PC-3 (cell line): ENCODE data around the gene TMEM170B. TPM values are rescaled to one million over a fixed set of nuclear protein-coding genes. Genes with fewer than 3 reads are reported as not detected.

Experiments used
- ATAC-seq: fragments of 200-7000 bp; cut with Tn5 transposase; 2 replicates; pipeline ENCODE4 v1.9.1; 2020; ENCODE audit warnings: mild to moderate bottlenecking, moderate library complexity
- BruUV-seq: library from RNA; stranded (reverse); fragments of 400-500 nt; replicated peaks from 2 replicates; lab custom pipeline; 2021; lab: Mats Ljungman, UMichigan
- CTCF ChIA-PET: fragments of 300-600 bp; sonication (Branson Sonifier 250); formaldehyde crosslinking; loops from one replicate; lab custom pipeline; 2022; ENCODE audit warnings: antibody characterized with exemption; lab: Charles Lee
- POLR2A ChIA-PET: fragments of 300-600 bp; sonication (Branson Sonifier 250); formaldehyde crosslinking; loops from one replicate; lab custom pipeline; 2022; ENCODE audit warnings: antibody characterized with exemption; ENCODE audit not compliant: unreplicated experiment; lab: Charles Lee
- DNase-seq: peaks from one replicate; pipeline ENCODE4 v3.0.0-alpha.2; 2015
- H2AFZ ChIP-seq: fragments of 300-600 bp; sonication (generic); 2 replicates; pipeline ENCODE4 v1.6.0; 2016; ENCODE audit warnings: antibody characterized with exemption, low read length
- H3F3A ChIP-seq: fragments of 300-600 bp; sonication (generic); one replicate; pipeline ENCODE4 v1.6.0; 2017; ENCODE audit warnings: antibody characterized with exemption, low read length, control low read depth, mild to moderate bottlenecking; ENCODE audit not compliant: unreplicated experiment
- H3K27ac ChIP-seq: fragments of 300-600 bp; sonication (generic); 2 replicates; pipeline ENCODE4 v1.5.1; 2016; ENCODE audit warnings: mild to moderate bottlenecking, low read length
- H3K27me3 ChIP-seq: fragments of 300-600 bp; sonication (generic); 2 replicates; pipeline ENCODE4 v1.6.1; 2016; ENCODE audit warnings: low read length, mixed read lengths
- H3K36me3 ChIP-seq: fragments of 300-600 bp; sonication (generic); 2 replicates; pipeline ENCODE4 v1.6.1; 2016; ENCODE audit warnings: low read depth, mixed run types, low read length, mixed read lengths
- H3K4me1 ChIP-seq: fragments of 300-600 bp; sonication (generic); 2 replicates; pipeline ENCODE4 v1.5.1; 2016; ENCODE audit warnings: low read length; ENCODE audit not compliant: insufficient read depth
- H3K4me2 ChIP-seq: fragments of 300-600 bp; sonication (generic); 2 replicates; pipeline ENCODE4 v1.6.0; 2016; ENCODE audit warnings: low read length
- H3K4me3 ChIP-seq: fragments of 300-600 bp; sonication (generic); 2 replicates; pipeline ENCODE4 v1.5.1; 2016; ENCODE audit warnings: mild to moderate bottlenecking, low read length, mixed read lengths
- H3K79me2 ChIP-seq: fragments of 300-600 bp; sonication (generic); 2 replicates; pipeline ENCODE4 v1.6.1; 2017; ENCODE audit warnings: low read length, mixed read lengths
- H3K9ac ChIP-seq: fragments of 300-600 bp; sonication (generic); 2 replicates; pipeline ENCODE4 v1.6.0; 2016; ENCODE audit warnings: mild to moderate bottlenecking, low read length
- H3K9me2 ChIP-seq: fragments of 300-600 bp; sonication (generic); replicated peaks from 2 replicates; pipeline ENCODE4 v1.6.1; 2016; ENCODE audit warnings: mixed run types, low read length, mixed read lengths
- H3K9me3 ChIP-seq: fragments of 300-600 bp; sonication (generic); 2 replicates; pipeline ENCODE4 v1.6.1; 2016; ENCODE audit warnings: low read length, mixed read lengths
- H4K20me1 ChIP-seq: fragments of 300-600 bp; sonication (generic); 2 replicates; pipeline ENCODE4 v1.6.1; 2016; ENCODE audit warnings: low read length, mixed read lengths
- EZH2 ChIP-seq: fragments of 300-600 bp; sonication (generic); IDR thresholded peaks from one replicate; pipeline ENCODE4 v1.6.1; 2017; ENCODE audit warnings: antibody characterized with exemption, mild to moderate bottlenecking, low read length; ENCODE audit not compliant: unreplicated experiment
- EZH2phosphoT487 ChIP-seq: fragments of 300-600 bp; sonication (generic); IDR thresholded peaks from 2 replicates; pipeline ENCODE4 v1.6.1; 2018; ENCODE audit warnings: mild to moderate bottlenecking, antibody characterized with exemption, low read length, borderline replicate concordance
- intact Hi-C: fragments of 100-400 bp; cut with micrococcal nuclease; formaldehyde crosslinking; loops from 2 replicates; pipeline ENCODE4 v1.9.0; 2023
- total RNA-seq: library from RNA; depleted of rRNA; stranded (reverse); fragments of >200 nt; gene quantifications from 2 replicates; pipeline ENCODE4 v1.2.3, GENCODE V29; 2014
- TF ChIP-seq, protein P1 (sequence below): fragments of 300-600 bp; sonication (generic); conservative IDR thresholded peaks from 2 replicates; pipeline ENCODE4 v1.5.1; 2017; ENCODE audit warnings: antibody characterized with exemption, low read depth, mild to moderate bottlenecking, low read length

TMEM170B gene
- total RNA-seq, 1 experiment from 2014 or later: 0.66 TPM

DNA sequence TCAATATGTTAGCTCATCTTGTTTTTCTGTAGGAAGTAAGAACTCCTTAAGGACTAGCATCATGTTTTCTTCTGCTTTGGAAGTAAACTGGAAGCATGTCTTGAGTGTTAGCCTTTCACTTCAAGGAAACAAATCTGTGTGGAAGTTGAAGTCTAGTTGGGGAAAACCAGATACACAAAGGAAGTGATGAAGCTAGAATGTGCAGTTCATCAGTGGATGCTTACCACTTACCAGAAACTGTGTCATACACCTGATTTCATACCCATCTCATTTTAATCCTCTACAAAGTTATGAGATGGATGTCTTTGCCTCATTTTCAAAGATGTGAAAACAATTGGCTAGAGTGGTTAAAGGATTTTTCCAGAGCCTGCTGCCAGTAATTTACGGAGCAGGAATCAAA, 75.8 kb downstream of the TMEM170B start:
- ATAC-seq (no peak), DNase-seq (no peak)
- no peaks in the 10 kb centered on the region for H3K9me3 ChIP-seq
- H3K4me3 ChIP-seq: no peak overlapping the region
- no peaks in the 10 kb centered on the region for H3K36me3 ChIP-seq
- TF ChIP-seq, protein P1, sequence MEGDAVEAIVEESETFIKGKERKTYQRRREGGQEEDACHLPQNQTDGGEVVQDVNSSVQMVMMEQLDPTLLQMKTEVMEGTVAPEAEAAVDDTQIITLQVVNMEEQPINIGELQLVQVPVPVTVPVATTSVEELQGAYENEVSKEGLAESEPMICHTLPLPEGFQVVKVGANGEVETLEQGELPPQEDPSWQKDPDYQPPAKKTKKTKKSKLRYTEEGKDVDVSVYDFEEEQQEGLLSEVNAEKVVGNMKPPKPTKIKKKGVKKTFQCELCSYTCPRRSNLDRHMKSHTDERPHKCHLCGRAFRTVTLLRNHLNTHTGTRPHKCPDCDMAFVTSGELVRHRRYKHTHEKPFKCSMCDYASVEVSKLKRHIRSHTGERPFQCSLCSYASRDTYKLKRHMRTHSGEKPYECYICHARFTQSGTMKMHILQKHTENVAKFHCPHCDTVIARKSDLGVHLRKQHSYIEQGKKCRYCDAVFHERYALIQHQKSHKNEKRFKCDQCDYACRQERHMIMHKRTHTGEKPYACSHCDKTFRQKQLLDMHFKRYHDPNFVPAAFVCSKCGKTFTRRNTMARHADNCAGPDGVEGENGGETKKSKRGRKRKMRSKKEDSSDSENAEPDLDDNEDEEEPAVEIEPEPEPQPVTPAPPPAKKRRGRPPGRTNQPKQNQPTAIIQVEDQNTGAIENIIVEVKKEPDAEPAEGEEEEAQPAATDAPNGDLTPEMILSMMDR: no peak
- no peak for TF ChIP-seq EZH2phosphoT487
- TF ChIP-seq EZH2: no peak
- no peaks in the 10 kb centered on the region for H3K79me2 ChIP-seq
- ChIA-PET POLR2A (interaction anchor here (0.6 kb wide), 1 partner anchor 616 kb away, joined by 5 read pairs; no protein-coding TSS in a partner anchor), CTCF (interaction anchor here (1.0 kb wide), 1 partner anchor 17 kb away, joined by 8 read pairs; no protein-coding TSS in a partner anchor)
- no peak overlapping the region for H3K9ac ChIP-seq
- intact Hi-C loops: no loop called here
- peaks cover 49% of the 10 kb centered on the region for H3K4me1 ChIP-seq
- H2AFZ ChIP-seq: 0 out of 2 replicates have a peak overlapping the region, but pooled peaks have one; percentile 19
- H3K27ac ChIP-seq: peak overlapping the region; percentile 33
- no peaks in the 10 kb centered on the region for H3K9me2 ChIP-seq
- H3F3A ChIP-seq: no peaks in the 10 kb centered on the region
- H3K27me3 ChIP-seq: no peaks in the 10 kb centered on the region
- peak overlapping the region; percentile 50 for H3K4me2 ChIP-seq
- no peaks in the 10 kb centered on the region for H4K20me1 ChIP-seq
- no TSS peak for BruUV-seq

DNA sequence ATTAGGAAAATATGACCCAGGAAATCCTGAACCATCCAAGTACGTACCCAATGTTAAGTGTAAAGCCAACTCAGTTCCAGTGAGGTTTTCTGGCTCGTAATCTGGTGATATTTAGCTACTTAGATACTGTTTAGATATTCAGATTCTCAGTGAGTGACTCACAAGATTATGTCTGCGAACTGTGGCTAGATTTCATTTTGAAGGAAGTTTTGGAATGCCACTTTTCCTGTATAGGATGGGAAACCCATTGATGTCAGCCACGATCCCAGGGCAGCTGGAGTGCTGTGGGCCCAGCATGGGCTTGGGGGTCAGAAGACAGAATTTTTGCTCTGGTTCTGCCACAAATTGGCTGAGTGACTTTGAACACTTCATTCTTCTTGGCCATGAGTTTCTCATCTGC, 76.3 kb downstream of the TMEM170B start:
- Histone ChIP-seq H3K9me2 (no peaks in the 10 kb centered on the region), H3K4me3 (no peak overlapping the region), H2AFZ (0 out of 2 replicates have a peak overlapping the region, but pooled peaks have one; percentile 11), H3K79me2 (no peaks in the 10 kb centered on the region), H3K4me2 (peak overlapping the region; percentile 50), H3K36me3 (no peaks in the 10 kb centered on the region), H3K9me3 (no peaks in the 10 kb centered on the region), H3K27me3 (no peaks in the 10 kb centered on the region), H3K4me1 (peaks cover 46% of the 10 kb centered on the region), H4K20me1 (no peaks in the 10 kb centered on the region), H3K27ac (peak overlapping the region; percentile 33), H3K9ac (no peak overlapping the region), H3F3A (no peaks in the 10 kb centered on the region)
- TF ChIP-seq EZH2phosphoT487 (no peak), EZH2 (no peak)
- TF ChIP-seq, protein P1: no peak
- ChIA-PET POLR2A (interaction anchor here (0.6 kb wide), 2 partner anchors 534 to 988 kb away, joined by 4 to 5 read pairs; no protein-coding TSS in a partner anchor), CTCF (interaction anchor here (1.0 kb wide), 1 partner anchor 18 kb away, joined by 8 read pairs; no protein-coding TSS in a partner anchor)
- intact Hi-C loops: no loop called here
- DNase-seq (peak; percentile 94), ATAC-seq (peak; percentile 50)
- BruUV-seq: no TSS peak

DNA sequence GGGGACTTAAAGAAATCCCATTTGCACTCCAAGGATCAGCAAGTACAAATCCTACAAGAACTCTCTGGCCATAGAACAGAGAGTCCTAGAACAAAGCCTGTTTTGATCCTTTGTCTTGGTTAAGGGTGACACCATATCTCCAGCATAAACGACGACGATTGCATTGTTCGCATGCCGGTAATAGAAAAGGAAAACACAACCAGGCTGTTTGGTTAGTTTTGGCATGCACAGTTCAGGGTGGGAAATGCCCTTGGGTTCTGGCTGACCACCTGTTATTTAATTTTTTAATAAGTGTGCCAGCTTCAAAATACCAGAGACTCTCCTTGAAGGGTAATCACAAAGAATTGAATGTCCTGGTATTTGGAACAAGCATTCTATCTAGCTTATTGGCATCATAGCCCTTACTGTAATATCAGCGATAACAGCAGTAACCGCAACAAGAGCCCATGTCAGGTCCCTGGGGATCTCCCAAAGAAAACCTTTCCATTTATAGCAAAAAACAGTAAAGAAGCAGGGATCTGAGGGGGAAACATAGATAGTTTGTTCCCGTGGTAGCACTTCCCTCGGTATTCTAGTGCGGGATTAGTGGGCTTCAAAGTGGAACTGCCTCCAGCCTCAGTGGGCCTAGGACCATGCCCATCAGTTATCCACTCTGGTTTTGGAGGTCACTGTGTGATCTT, 77.1 kb downstream of the TMEM170B start:
- no peak overlapping the region for H2AFZ ChIP-seq
- ATAC-seq (no peak), DNase-seq (no peak)
- H3K27ac ChIP-seq: peak overlapping the region; percentile 33
- no peaks in the 10 kb centered on the region for H3F3A ChIP-seq
- TF ChIP-seq EZH2phosphoT487: no peak
- no peak for TF ChIP-seq EZH2
- TF ChIP-seq, protein P1: no peak
- H3K36me3 ChIP-seq: no peaks in the 10 kb centered on the region
- no peaks in the 10 kb centered on the region for H4K20me1 ChIP-seq
- CTCF ChIA-PET: no interaction called here
- peak overlapping the region; percentile 50; the same call in 1 of the 2 replicates for H3K4me2 ChIP-seq
- H3K9me2 ChIP-seq: no peaks in the 10 kb centered on the region
- H3K9ac ChIP-seq: no peak overlapping the region
- POLR2A ChIA-PET: no interaction called here
- no TSS peak for BruUV-seq
- H3K79me2 ChIP-seq: no peaks in the 10 kb centered on the region
- no peaks in the 10 kb centered on the region for H3K27me3 ChIP-seq
- no peak overlapping the region for H3K4me3 ChIP-seq
- intact Hi-C loops: no loop called here
- no peaks in the 10 kb centered on the region for H3K9me3 ChIP-seq
- H3K4me1 ChIP-seq: peaks cover 38% of the 10 kb centered on the region
